Right lobe of liver (tissue), 6 donors: ENCODE results near the gene CYSTM1. TPM values are rescaled to one million over a fixed set of nuclear protein-coding genes. Genes with fewer than 3 reads are reported as not detected.

Experiments used
- ATAC-seq, 4 donors: fragments of 200-7000 bp; cut with Tn5 transposase; one replicate each; pipeline ENCODE4 v1.9.1; 2020; ENCODE audit warnings: mild to moderate bottlenecking in 4 of 4, moderate library complexity in 4 of 4
- DNase-seq, 3 donors: peaks; one replicate each; pipeline ENCODE4 v3.0.0-alpha.2; 2020
- H3K27ac ChIP-seq, 3 donors: fragments of 200-600 bp; one replicate each; pipeline ENCODE4 v1.8.0; 2022
- H3K27me3 ChIP-seq, 2 donors: fragments of 200-600 bp; one replicate each; pipeline ENCODE4 v1.8.0; 2022
- H3K36me3 ChIP-seq, 4 donors: fragments of 200-600 bp; sonication (generic) in 1 of 4; one replicate each; pipeline versions ENCODE4 v1.5.1 to v1.8.0; 2017 to 2022; ENCODE audit warnings: control low read depth in 1 of 4
- H3K4me1 ChIP-seq, 4 donors: fragments of 200-600 bp; sonication (generic) in 1 of 4; one replicate each; pipeline versions ENCODE4 v1.5.1 to v1.8.0; 2017 to 2022; ENCODE audit warnings: control low read depth in 1 of 4
- H3K4me3 ChIP-seq, 3 donors: fragments of 200-600 bp; one replicate each; pipeline ENCODE4 v1.8.0; 2022
- H3K9me3 ChIP-seq, 4 donors: fragments of 200-600 bp; sonication (generic) in 1 of 4; one replicate each; pipeline versions ENCODE4 v1.5.1 to v1.8.0; 2017 to 2022; ENCODE audit warnings: control low read depth in 1 of 4
- POLR2A ChIP-seq: fragments of 450-650 bp; IDR thresholded peaks from one replicate; pipeline ENCODE4 v1.6.1; 2017; ENCODE audit warnings: antibody characterized with exemption, mild to moderate bottlenecking
- WGBS: methylation state at CpG from one replicate; pipeline ENCODE4 v1.1.6; 2018; ENCODE audit warnings: low coverage, low lambda C conversion rate; ENCODE audit not compliant: insufficient coverage; ENCODE audit errors: missing lambda C conversion rate; 5-methylcytosine and 5-hydroxymethylcytosine counted together
- intact Hi-C, 2 donors: fragments of 100-400 bp; cut with DNase I; formaldehyde crosslinking; loops; one replicate each; pipeline versions ENCODE4 v1.11.2 to v1.14.1; 2022
- total RNA-seq, 6 experiments: library from RNA; depleted of rRNA in 2 of 6; stranded (reverse); fragments of >200 nt in 2 of 6; fragmentation: NEBNext Ultra II Directional in 3 of 6; extraction: Animal tissue kit (Norgen Biotek cat#: 25700) in 3 of 6; gene quantifications; one replicate each; pipeline versions ENCODE4 v1.1.0 to v1.2.4, GENCODE V29; 2016 to 2023
- TF ChIP-seq, protein P1 (sequence below), 4 donors: fragments of 200-600 bp in 3 of 4; fragments of 450-650 bp in 1 of 4; IDR thresholded peaks; one replicate each; pipeline versions ENCODE4 v1.5.1 to v1.8.0; 2016 to 2022; ENCODE audit warnings: antibody characterized with exemption in 4 of 4, mild to moderate bottlenecking in 2 of 4
- donor health status: DM: no; HTN: yes; CAD: no.
- donor health status: DM: no; HTN: no; CAD: no.
- donor health status: DM: no; HTN: no; CAD: no.
- donor health status: DM: no; HTN: yes; CAD: no.
- donor health status: DM: no; HTN: yes; CAD: no.

The CYSTM1 gene
- total RNA-seq, 6 experiments from 2014 or later, result 15.5 to 78.0 (median 29.8) TPM

DNA sequence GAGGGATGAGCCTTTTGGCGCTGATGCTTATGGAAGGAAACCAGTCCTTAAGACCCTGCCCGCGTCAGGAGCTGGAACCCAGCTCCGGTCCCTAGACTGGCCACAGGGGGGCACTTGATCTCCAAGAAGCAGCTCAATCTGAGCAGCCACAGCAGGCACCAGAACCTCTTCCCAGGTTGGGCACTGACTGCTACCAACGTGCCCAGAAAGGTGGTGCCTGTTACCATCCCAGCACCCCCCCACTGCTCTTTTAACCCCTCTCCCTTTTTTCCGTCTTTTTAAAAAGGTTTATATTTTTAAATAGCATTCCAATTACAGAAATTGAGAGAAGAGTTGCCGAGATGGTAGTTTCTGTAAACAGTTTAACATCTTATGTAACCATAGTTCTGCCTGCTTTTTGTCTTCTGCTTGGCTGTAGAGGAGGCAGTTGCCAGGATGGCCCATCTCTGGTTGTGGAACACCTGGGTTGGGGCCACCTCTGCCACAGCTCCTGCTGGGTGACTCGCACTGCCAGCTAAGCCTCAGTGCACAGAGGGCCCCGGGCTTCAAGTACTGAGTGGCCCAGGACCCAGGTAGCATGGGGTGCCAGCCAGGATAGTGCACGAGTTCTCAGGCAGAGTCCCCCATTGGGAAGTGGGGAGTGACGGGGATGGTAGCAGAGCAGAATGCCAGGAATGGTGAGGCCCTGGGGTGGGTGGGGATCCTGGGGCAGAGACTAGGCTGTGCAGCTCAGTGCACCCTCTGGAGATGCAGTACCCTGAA, 65.1 kb downstream of the CYSTM1 start:
- peak; percentile 28 to 45 (median 34) for ATAC-seq
- WGBS, result 58% methylated on average over 8 of the region's 11 CpGs

DNA sequence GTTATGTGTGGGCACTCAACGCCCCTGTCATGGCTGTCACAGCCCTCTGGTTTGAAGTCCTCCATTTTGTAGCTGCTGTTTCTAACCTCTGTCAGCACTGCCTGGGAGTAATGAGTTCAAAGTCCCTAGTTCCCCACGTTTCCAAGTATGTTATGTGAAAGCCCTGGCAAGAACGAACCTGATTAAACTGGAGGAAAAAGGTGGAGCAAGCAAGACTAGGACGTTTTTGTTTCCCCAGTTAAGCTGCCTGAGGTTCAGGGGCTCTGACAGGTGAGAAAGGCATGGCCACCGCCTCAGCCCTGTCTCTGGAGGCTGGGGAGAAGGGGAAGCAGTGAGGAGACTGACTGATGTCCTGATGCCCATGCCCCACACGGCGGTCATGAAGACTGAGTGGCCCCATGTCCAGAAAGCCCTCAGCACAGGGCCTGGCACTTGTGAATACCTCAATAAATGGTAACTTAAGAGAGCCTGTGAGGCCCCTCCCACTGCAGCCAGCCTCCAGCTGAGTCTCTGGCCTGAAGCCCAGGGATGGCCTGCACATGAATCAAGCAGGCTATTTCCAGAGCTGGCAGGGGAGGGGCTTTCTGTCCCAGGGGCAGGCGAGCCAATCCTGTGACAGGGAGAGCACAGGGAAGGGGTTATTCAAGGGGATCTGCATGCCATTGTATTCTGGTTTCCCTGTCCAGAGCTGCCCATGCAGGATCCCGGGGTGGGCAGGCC, 66.2 kb downstream of the CYSTM1 start:
- 23% methylated on average over 6 of the region's 9 CpGs for WGBS
- H3K27me3 ChIP-seq, result no peaks in the 10 kb centered on the region
- intact Hi-C loops, result loop anchor here (5.0 kb wide), 2 partner anchors 101 to 116 kb away; no protein-coding TSS in a partner anchor
- peak; percentile 84 to 89 (median 88) for DNase-seq
- H3K4me3 ChIP-seq, result no peak overlapping the region
- peak overlapping the region in 1 of 3 donors; percentile 61 for H3K27ac ChIP-seq
- peaks cover 0 to 8% (median 3%) of the 10 kb centered on the region in 4 donors for H3K36me3 ChIP-seq
- peaks cover 3 to 28% (median 6%) of the 10 kb centered on the region in 4 donors for H3K4me1 ChIP-seq
- ATAC-seq, result peak; percentile 79 to 82 (median 80)
- TF ChIP-seq, protein P1, sequence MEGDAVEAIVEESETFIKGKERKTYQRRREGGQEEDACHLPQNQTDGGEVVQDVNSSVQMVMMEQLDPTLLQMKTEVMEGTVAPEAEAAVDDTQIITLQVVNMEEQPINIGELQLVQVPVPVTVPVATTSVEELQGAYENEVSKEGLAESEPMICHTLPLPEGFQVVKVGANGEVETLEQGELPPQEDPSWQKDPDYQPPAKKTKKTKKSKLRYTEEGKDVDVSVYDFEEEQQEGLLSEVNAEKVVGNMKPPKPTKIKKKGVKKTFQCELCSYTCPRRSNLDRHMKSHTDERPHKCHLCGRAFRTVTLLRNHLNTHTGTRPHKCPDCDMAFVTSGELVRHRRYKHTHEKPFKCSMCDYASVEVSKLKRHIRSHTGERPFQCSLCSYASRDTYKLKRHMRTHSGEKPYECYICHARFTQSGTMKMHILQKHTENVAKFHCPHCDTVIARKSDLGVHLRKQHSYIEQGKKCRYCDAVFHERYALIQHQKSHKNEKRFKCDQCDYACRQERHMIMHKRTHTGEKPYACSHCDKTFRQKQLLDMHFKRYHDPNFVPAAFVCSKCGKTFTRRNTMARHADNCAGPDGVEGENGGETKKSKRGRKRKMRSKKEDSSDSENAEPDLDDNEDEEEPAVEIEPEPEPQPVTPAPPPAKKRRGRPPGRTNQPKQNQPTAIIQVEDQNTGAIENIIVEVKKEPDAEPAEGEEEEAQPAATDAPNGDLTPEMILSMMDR (IDR thresholded peaks at IDR 0.05), result no peak
- TF ChIP-seq POLR2A, result no peak
- H3K9me3 ChIP-seq, result no peaks in the 10 kb centered on the region

More for the DNA sequence above, 65.1 kb downstream of the CYSTM1 start:
- peak in 1 of 3 donors; percentile 57 for DNase-seq
- Histone ChIP-seq H3K27me3 (no peaks in the 10 kb centered on the region), H3K27ac (no peak overlapping the region), H3K9me3 (no peaks in the 10 kb centered on the region), H3K4me3 (no peak overlapping the region), H3K36me3 (peaks cover 0 to 4% (median under 1%) of the 10 kb centered on the region in 4 donors), H3K4me1 (peaks cover 3 to 37% (median 6%) of the 10 kb centered on the region in 4 donors)
- no peak for TF ChIP-seq POLR2A
- TF ChIP-seq, protein P1 (IDR thresholded peaks at IDR 0.05), result peak; percentile 42 to 60 (median 54)
- intact Hi-C loops, result loop anchor here (5.0 kb wide), 2 partner anchors 102 to 117 kb away; no protein-coding TSS in a partner anchor

DNA sequence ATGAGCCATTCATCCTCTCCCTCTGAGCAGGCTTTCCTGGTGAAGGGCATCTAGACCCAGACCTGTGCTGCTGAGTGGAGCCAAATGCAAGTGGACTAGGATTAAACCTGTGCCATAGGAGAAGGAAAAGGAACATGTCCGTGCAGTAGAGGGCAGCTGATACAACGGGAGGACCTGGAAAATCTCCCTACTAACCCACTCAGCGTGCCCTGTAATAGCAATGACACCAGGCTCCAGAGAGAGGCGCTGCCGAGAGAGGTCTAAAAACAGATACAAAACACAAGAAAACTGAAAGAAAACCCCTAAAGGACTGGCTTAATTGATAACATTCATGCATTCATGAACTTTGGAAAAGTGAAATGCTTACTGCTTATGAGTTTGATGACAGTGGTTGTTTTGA, 67.1 kb downstream of the CYSTM1 start:
- intact Hi-C loops, result loop anchor here (5.0 kb wide), 2 partner anchors 100 to 115 kb away; no protein-coding TSS in a partner anchor
- no peak for ATAC-seq

More for the DNA sequence above, 67.1 kb downstream of the CYSTM1 start:
- Histone ChIP-seq H3K27ac (no peak overlapping the region), H3K36me3 (peaks cover 0 to 8% (median 3%) of the 10 kb centered on the region in 4 donors), H3K4me1 (peaks cover 0 to 20% (median 6%) of the 10 kb centered on the region in 4 donors), H3K27me3 (no peaks in the 10 kb centered on the region), H3K9me3 (no peaks in the 10 kb centered on the region), H3K4me3 (no peak overlapping the region)
- 80% methylated on average over 1 of the region's 5 CpGs for WGBS
- no peak for DNase-seq
- no peak for TF ChIP-seq POLR2A
- TF ChIP-seq, protein P1 (IDR thresholded peaks at IDR 0.05), result no peak
